NT2/D1 (cell line): Measurements from ENCODE around the gene TMEM40.

Source experiments
- SUZ12 ChIP-seq: IDR thresholded peaks from 2 replicates; pipeline ENCODE4 v1.6.1; 2011; ENCODE audit not compliant: insufficient read length, insufficient read depth; ENCODE audit errors: extremely low read depth
- YY1 ChIP-seq: IDR thresholded peaks from 2 replicates; pipeline ENCODE4 v1.6.1; 2011; ENCODE audit not compliant: insufficient read length, insufficient read depth
- ZNF274 ChIP-seq: IDR thresholded peaks from 2 replicates; pipeline ENCODE4 v1.6.1; 2011; ENCODE audit warnings: mild to moderate bottlenecking, low read depth, low read length

GRCh38 chr3:12753275-12754028, 5.6 kb downstream of the TMEM40 start:
- TF ChIP-seq YY1, result no peak
- no peak for TF ChIP-seq ZNF274
- no peak for TF ChIP-seq SUZ12
